ENCODE measurements around the gene C1orf56.

Gene C1orf56

GRCh38 chr1:151024540-151025146 is 22.9 kb upstream of the C1orf56 start:
- TF ChIP-seq CTCF (IDR thresholded peaks at IDR 0.05; ENCODE audit: borderline replicate concordance, insufficient read depth, low read depth, low read length): peak; percentile 85
- no peak overlapping the region for H3K4me3 ChIP-seq (ENCODE audit: low read depth, low read length)

GRCh38 chr1:151026460-151026859 is 21.1 kb upstream of the C1orf56 start:
- no peak for TF ChIP-seq CTCF (IDR thresholded peaks at IDR 0.05; ENCODE audit: borderline replicate concordance, insufficient read depth, low read depth, low read length)

GRCh38 chr1:151032164-151032563 is 15.4 kb upstream of the C1orf56 start:
- no peak for TF ChIP-seq CTCF (IDR thresholded peaks at IDR 0.05; ENCODE audit: borderline replicate concordance, insufficient read depth, low read depth, low read length)
- no peak overlapping the region for H3K4me3 ChIP-seq (ENCODE audit: low read depth, low read length)

More at GRCh38 chr1:151026460-151026859, 21.1 kb upstream of the C1orf56 start:
- H3K4me3 ChIP-seq (ENCODE audit: low read depth, low read length): no peak overlapping the region

- H3K4me3 ChIP-seq (ENCODE audit: low read depth, low read length): no peak overlapping the region
- no peak for TF ChIP-seq CTCF (IDR thresholded peaks at IDR 0.05; ENCODE audit: borderline replicate concordance, insufficient read depth, low read depth, low read length)
These were observed 12.4 kb upstream of the C1orf56 start for GRCh38 chr1:151035167-151035566.

- H3K4me3 ChIP-seq (ENCODE audit: low read depth, low read length): no peak within 1 kb of the TSS
- no peak for TF ChIP-seq CTCF (IDR thresholded peaks at IDR 0.05; ENCODE audit: borderline replicate concordance, insufficient read depth, low read depth, low read length)
These were observed 11.2 kb upstream of the C1orf56 start, which contains the start of gene BNIPL for GRCh38 chr1:151036356-151036755. Gene BNIPL, plus strand, starts transcription at chr1:151036586. Its CDS starts 140 bp downstream, at chr1:151036726.

- no peak for TF ChIP-seq CTCF (IDR thresholded peaks at IDR 0.05; ENCODE audit: borderline replicate concordance, insufficient read depth, low read depth, low read length)
These were observed 10.5 kb upstream of the C1orf56 start for GRCh38 chr1:151037032-151037431.

GRCh38 chr1:151039521-151039920 is 8.0 kb upstream of the C1orf56 start:
- no peak for TF ChIP-seq CTCF (IDR thresholded peaks at IDR 0.05; ENCODE audit: borderline replicate concordance, insufficient read depth, low read depth, low read length)
- no peak overlapping the region for H3K4me3 ChIP-seq (ENCODE audit: low read depth, low read length)

More at GRCh38 chr1:151037032-151037431, 10.5 kb upstream of the C1orf56 start:
- no peak overlapping the region for H3K4me3 ChIP-seq (ENCODE audit: low read depth, low read length)

Measured in GM12875 (cell line).